A172 (cell line): Measurements from ENCODE around the gene DIO3. TPM values are rescaled to one million over a fixed set of nuclear protein-coding genes. Genes with fewer than 3 reads are reported as not detected.

ENCODE experiments used
- DNase-seq: peaks from one replicate; pipeline ENCODE4 v3.0.0-alpha.2; 2015; ENCODE audit warnings: low spot score
- total RNA-seq: library from RNA; depleted of rRNA; stranded (reverse); fragments of >200 nt; shearing (Covaris generic); gene quantifications from 2 replicates; pipeline ENCODE4 v1.2.3, GENCODE V29; 2014; rRNA removed

Gene DIO3
- total RNA-seq = not detected in 2 replicates

GRCh38 chr14:101561145-101561896 is at the start of gene DIO3:
Gene DIO3, plus strand, starts transcription at chr14:101561495.
- DNase-seq = no peak

DNA sequence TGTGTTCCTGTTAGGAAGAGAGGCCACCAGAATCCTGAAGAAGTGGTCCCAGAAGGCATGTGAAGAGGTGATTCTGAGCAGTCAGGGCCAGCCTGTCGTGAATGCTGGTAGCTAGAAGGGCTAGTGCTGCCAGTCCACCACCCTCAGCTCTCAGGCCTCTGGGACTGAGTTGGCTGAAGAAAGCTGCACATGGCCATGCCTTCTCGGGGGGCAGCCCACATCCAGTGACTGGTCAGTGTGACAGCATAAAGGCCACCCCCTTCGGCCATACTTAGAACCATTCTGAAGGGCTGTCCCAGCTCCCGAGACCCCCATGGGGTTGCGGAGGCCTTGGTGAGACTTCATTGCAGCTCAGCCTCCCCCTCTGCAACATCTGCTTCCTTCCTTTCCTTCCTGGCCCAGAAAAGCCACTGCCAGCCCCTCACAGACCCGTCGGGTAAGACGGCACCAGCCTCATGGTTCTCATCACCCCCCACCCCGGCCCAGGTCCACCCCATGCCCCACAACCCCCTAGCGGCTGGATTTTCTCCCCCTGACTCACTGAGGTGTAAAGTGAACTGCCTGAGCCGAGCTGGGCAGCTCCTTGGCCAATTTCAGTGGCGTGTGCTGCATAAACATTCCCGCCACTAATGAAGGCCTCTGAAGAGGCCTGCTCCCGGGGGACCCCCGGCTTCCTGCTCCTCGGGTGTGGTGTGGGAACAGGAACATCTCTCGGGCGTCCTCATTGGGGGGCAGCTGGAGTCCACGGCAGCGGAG is 49.5 kb upstream of the DIO3 start:
- DNase-seq = no peak

DNA sequence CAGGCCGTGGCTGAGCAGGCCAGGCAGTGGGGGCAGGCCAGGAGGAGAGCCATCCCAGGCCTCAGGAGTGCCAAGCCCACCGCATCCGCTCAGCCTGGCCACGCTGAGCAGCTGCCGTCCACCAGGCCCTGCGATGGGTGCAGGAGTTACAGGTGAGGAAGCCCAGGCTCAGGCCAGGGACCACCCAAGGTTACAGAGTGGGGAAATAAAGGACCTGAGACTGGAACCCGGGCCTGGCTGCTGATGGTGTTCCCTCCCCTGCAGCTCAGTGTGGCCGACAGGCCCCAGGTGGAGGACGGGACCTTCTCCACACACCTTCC is 49.0 kb upstream of the DIO3 start:
- no peak for DNase-seq

DNA sequence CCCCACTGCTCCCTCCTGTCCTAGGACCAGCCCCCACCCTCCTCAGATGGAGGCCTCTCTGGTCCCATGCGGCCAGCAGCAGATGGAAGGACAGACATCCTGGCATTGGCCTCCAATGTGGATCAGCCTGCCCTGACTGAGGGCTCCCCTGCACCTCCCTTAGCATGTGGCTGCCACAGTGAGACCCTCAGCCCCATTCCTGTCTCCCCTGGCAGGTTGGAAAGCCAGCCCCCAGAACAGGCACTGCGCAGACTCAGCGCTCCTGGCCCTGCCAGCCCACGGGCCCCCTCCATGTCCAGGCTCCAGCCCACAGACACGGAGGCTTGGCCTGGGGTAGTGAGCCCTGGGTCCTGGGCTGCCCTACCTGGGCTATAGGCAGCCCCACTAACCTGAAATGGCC is 47.2 kb upstream of the DIO3 start:
- no peak for DNase-seq

- no peak for DNase-seq
Observed at GRCh38 chr14:101516401-101516800, 44.9 kb upstream of the DIO3 start.

GRCh38 chr14:101518611-101519473 is 42.5 kb upstream of the DIO3 start:
- DNase-seq = no peak

- no peak for DNase-seq
Observed at GRCh38 chr14:101520621-101521472, 40.4 kb upstream of the DIO3 start.

DNA sequence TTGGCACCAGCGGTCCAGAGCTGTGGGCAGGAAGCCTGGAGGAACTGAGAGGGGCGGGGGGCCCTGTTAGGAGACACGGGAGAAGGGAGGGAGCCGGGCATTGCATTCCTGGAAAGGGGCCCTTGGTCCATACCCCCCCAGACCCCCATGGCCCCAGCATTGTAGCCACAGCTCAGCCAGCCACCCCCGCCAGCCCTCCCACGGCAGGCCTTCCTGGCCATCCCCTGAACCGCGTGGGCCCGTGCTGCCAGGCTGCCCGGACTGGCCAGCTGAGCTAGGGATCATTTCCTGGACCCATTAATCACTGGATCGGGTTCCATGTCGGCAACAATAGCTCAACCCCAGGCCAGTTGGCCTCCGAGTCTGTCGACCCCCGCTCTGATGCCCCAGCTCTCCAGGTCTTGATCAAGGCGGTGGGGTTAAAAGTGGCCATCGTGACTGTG is 39.8 kb upstream of the DIO3 start:
- no peak for DNase-seq

GRCh38 chr14:101521978-101522377 is 39.3 kb upstream of the DIO3 start:
- DNase-seq = no peak

DNA sequence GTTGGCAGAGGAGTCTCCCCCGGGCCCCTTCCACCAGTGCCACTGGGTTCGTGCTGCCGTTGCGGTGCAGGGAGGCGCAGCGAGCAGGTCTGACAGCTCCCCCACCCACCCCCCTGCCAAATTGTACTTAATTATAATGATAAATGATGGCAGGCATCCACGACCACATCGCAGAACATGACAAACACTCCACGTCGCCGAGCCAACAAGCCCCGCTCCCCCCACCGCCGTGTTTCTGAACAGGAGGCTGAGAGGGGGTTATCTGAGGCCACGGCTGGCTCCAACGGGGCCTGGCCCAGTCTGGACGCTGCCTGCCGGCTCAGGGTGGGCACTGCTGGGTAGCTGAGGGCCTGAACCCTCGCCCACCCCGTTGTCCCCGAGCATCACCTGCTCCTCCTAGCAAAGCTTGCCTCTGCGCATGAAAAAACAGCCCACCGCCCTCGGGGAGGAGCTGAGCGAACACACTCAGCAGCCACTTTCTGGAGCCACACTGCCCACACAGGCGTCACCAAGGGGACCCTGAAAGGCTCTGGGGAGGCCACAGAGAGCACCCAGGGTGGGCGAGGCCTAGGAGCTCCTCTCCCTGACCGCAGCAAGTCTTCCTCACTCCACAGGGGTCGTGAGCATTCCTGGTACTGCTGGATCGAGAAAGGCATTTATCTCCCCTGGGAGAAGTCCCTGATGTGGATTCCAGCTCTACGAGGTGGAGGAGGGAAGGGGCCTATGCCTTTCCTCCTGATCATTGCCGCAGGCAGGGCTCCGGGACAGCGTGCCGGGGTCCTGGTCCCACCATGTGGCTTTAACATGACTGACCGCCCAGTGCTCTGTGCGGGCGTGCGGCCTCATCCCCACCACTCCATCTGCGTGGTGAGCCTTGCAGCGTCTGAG is 35.4 kb upstream of the DIO3 start:
- DNase-seq = no peak

DNA sequence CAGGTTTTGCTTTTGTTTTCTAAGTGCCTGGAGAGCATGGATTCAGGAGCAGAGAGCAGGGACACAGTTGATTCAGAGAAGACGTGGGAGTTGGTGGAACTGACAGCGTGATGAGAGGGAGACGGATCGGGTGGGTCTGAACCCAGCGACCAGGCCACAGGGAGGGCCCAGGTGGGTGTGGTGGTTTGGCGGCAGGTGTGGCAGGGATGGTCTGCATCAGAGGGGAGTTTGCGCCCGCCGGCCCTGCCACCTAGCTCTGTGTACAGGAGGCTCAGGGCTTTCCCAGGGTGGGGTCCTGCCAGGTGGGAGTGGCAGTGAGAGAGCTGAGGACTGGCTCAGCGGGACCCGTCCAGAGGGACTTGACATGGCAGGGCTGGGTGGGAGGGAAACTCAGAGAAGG is 33.3 kb upstream of the DIO3 start:
- DNase-seq = no peak

DNA sequence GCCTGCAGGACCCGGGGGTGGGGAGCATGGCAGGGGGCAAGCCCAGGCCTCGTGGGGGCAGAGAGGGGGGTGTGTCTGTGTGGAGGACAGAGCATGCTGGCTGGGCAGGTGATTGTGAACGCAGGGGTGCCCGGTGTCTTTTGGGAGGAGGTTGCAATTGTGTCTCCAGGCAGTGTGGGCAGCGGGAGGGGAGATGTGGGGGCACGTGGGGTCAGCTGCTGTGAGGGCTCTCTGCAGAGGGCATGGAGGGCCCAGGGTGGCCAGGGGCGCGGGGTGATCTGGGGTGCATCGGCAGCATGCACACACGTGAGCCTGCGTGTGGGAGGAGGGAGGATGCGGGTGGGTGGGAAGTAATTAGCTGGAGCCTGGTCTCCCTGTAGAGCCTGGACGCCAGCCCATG is 32.2 kb upstream of the DIO3 start:
- no peak for DNase-seq

DNA sequence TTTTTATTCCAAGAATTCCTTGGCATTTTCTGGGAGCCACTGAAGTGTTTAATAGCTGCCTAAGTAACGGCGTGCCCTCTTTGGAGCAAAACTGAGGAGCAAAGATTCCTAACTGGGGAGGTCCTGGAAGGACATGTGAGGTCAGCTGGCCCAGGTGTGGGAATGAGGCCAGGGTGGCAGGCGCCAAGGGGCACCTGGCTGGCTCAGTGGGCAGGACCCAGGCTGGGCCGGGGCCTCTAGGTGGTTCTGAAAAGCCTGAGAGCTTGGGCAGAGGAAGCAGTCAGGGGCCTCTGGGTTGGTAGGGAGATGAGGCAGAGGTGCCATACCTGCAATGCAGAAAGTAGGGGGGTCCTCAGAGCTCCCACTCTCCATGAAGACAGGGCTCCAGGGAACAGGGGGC is 27.1 kb upstream of the DIO3 start:
- no peak for DNase-seq

- DNase-seq = no peak
Observed at GRCh38 chr14:101535232-101535631, 26.1 kb upstream of the DIO3 start.

GRCh38 chr14:101535701-101536207 is 25.5 kb upstream of the DIO3 start:
- DNase-seq = no peak

DNA sequence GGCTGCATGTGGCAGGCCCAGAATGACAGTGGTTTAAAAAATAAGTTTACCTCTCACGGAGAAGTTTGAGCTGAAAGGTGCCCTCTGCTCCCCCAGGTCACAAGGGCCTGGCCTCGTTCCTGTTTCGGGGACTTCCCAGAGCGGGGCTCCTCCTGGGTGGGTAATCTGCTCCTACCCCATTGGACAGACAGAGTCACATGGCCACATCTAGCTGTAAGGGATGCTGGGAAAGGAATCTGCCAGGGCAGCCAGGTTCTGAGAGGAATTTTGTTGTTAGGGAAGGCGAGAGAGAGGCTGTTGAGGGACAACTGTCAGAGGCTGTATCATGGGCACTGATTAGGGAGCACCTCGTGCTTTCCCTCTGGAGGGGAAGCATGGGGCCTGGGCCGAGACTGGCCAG is 24.0 kb upstream of the DIO3 start:
- no peak for DNase-seq

GRCh38 chr14:101538878-101539277 is 22.4 kb upstream of the DIO3 start:
- DNase-seq = no peak

DNA sequence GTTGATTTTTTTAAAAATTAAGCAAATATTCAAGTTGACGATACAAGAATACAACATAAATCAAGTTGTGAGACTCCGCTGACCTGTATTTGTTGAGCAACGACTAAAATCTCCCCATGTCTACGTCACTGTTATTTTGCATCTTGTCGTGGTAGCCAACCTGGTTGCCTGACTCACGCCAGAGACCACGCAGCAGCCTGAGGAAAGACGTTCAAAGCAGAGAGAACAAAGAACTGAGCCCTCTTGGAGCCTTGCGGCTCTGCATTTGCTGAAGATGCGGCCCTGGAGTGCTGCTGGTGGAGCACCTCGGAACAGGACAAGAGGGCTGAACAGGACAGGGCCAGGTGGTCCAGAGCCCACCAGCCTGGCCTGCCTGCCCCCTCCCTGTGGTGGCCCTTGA is 21.4 kb upstream of the DIO3 start:
- no peak for DNase-seq

GRCh38 chr14:101540481-101541462 is 20.5 kb upstream of the DIO3 start:
- no peak for DNase-seq
